HG02610 (cell line): ENCODE data around the gene MCC.

Source experiments
- ATAC-seq: cut with Tn5 transposase; IDR thresholded peaks from one replicate; pipeline ENCODE4 v1.9.1; 2021; ENCODE audit warnings: mild to moderate bottlenecking, moderate library complexity; ENCODE audit not compliant: unreplicated experiment

Gene MCC

DNA sequence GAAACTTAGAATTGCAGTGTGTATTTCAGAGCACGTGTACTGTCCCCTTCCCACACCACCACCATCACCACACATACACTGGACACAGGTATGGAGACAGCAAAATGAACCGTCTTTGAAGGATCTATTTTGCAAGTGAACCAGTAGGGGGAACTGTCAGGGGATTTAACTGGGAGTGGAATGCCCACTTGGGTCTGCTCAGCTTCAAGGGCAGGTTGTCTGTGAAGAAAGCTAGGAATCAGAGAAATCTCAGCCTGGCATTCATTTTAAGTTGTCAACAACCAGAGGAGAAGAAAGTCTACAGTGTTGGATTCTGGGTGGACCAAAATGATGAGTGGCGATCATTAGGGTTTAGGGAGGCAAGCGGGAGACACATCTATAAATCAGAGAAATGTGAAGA is 364.6 kb downstream of the MCC start:
- no peak for ATAC-seq

DNA sequence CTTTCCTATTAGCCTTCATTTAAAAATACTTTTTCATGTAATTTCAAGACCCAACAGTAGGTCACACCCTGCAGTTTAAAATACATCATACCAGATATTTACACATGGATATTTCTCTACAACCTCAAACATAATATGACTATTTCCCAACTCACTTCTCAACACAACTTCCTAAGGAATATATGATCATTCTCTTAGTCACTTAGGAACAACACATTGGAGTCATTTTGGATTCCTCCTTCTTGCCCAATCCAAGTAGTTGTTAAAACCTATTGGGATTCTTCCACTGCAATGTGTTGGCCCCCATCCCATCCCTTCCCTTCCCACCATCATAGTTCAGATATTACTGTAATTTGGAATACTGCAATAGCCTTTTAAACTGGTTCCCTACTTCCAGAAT is 366.2 kb downstream of the MCC start:
- ATAC-seq, result no peak

DNA sequence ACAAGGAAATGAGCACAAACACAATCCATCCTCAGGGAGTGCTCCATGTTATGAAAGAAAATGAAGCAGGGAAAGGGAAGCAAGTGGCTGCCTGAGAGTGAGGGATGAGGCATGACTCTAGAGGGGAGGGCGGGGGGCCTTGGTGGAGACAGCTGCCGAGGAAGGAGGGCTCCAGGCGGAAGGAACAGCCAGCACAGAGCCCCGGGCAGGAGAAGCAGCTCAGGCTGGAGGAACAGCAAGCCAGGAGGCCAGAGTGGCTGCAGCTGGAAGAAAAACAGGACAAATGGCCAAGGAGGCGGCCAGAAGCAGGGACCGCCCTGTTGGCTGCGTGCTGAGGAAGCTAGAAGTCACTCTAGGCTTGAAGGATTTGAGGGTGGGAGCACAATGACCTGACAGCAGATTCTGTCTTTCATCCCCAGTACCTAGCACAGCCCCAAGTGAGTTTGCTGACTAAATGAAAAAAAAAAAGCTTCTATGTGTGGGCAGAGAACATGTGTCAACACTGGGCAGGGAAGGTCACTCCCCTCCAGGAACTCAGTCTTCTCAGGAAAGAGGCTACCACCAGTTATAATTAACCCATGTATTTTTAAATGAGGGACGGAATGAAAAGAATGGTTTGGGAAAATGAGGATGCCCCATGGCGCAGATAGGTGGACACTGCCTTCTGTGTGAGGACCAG is 368.9 kb downstream of the MCC start:
- ATAC-seq, result no peak

DNA sequence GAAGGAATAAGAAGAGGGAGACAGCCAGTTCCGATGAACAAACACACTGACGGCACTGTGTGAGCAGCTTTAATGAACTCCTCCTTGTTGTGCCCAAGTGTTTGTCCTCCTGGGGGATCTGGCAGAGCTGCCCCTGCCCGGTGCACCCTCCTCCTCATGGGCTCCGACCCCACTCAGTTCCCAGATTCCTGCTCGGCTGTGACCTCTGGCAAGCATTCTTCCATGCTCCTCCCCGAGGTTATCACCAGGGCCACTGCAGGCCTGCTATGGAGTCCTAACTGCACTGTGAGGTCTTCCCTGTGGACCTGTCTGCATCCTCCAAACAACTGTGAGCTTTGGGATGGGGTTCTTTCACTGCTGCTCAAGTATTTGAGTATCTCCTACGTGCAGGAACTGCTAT is 369.5 kb downstream of the MCC start:
- ATAC-seq, result no peak

DNA sequence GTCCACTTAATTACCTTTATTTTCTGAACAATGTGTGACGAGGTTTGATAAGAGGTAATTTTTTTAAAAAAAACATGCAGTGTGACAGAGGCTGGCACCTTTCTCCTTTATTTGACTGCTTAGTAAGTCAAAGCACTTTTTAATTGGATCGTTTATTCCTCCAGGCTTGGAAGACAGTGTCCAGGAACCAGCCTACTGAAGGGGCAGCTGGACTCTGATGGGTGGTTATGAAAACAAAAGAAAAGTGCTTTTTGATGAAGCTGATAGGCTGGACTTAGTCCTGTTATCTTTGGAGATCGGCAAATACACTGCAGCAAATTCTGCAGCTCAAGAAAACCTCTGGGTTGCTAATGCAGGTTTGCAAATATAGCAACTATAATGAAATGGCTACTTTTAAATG is 370.0 kb downstream of the MCC start:
- ATAC-seq, result no peak

DNA sequence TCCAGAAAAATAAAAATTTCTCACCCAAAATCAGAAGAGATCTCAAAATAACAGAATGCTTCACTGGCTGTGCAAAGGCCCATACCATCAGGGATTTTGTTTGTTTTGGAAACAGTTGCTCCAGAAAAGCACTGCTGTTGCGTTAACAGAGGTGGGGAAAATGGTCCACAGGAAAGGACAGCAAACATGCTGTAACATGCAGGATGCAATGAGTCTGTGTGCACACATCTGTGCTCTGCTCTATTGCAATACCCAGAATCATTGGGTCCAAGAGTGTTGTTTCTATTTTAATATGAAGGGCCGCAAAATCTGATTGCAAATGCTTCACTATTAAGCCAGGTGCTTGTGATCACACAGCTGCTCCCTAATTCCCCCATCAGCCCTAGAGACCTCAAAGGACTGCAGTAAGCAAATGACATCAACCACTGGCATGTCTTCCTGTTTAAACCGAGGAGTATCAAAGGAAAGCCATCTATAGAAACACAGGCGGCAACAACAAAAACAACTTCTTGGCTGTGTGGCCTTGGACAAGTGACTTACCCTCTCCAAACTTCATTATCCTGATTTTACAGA is 370.6 kb downstream of the MCC start:
- ATAC-seq, result no peak

DNA sequence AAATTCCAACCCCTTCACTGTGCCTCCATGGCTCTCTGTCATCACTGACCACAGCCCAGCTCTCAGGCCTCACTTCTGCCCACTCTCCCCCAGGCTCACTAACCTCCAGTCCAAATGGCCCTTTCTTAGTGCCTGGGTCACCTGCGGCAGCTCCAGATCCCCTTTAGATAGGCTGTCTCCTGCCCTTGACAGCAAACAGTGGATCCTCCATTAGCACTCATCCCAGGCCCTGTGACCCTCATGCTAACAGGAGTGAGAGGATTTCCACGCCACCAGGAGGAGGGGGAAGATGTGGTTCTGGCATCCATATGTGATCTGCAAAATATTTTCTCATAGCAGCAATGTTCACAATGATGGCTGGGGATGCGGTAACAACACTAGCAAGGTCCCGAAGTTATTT is 372.3 kb downstream of the MCC start:
- no peak for ATAC-seq

DNA sequence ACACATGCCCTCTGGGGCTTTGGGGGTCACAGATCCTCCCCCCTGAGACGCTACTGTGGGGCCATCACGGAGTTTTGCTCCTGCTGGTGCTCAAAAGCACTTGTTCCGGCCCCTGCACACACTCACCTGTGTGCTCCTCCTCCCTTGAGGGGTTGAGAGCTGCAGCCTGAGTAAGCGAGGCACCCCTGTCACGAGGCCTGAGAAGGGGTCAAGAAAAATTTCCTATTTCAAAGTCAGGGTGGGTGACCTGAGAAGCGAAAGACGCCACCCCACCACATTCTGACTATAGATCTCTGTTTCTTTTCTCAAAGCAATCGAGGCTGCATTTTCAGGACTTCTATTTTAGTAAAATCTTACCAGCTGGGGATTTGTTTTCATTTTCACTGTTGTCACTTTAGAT is 373.2 kb downstream of the MCC start:
- ATAC-seq, result no peak

DNA sequence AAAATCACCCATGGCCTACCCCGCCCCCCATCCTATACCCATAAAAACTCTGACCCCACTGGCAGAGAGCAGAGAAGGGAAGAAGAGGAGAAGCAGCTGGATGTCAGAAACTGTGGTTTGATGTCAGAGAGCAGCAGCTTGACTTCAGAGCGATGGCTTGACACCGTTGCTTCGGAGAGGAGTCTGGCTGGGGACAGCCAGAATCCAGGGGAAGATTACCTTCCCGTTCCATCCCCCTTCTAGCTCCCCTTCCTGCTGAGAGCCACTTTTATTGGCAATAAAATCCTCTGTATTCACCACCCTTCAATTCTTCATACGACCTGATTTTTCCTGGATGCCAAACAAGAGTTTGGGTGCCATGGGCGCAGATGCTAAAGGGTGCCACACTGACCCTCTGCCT is 373.7 kb downstream of the MCC start:
- ATAC-seq, result no peak

DNA sequence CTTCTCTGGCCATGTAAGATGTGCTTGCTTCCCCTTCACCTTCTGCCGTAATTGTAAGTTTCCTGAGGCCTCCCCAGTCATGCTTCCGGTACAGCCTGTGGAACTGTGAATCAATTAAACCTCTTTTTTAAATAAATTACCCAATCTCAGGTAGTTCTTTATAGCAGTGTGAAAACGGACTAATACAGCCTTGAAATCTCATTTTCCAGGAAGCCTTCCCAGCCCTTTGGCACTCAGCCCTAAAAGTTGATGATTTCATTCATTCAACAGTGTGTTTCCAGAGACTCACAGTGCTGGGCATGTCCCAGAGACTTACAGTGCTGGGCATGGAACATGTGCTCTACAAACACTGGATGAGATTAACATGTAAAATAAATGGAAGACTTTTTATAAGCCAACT is 375.8 kb downstream of the MCC start:
- ATAC-seq, result no peak

DNA sequence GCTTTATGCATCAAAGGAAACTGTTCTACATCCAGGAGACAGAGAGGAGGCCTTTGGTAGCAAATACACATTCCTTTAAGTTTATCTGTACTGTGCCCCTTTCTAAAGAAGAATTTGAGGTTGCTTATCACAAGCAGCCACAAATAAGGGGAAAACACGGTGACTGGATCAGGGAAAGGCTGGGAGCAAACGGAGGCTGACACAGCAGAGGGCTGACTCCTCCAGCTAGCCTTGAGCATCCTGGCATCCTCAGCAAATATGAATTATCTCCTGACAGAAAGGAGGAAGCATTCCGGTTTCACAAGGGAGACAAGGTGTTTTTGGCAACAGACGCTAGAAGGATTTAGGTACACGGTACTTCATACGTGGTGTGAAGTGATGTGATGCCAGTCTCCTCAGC is 378.1 kb downstream of the MCC start:
- no peak for ATAC-seq

DNA sequence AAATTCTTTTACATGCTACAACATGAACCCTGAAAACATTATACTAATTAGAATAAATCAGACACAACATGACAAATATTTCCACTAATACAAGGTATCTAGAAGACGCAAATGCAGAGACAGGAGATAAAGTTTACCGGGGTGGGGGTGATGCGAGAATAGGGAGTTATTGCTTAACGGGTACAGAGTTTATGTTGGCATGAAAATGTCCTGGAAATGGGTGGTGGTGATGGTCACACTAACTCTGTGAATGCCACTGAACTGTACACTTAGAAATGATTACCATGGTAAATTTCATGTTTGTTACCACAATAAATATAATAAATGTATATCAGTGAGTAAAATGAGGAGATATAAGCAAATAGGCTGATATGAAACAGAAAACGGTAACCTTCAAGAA is 378.9 kb downstream of the MCC start:
- no peak for ATAC-seq

DNA sequence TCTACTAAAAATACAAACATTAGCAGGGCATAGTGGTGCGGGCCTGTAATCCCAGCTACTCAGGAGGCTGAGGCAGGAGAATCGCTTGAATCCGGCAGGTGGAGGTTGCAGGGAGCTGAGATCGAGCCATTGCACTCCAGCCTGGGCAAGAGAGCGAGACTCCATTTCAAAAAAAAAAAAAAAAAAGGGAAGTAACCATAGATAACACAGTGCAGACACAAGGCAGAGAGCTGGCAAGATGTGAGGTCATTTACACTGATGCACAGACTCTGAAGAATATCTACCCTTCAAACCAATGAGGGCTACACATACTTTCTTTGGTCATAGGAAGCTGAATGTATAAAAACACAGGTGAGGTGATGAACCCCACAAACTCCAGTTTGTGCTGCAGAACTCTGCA is 379.8 kb downstream of the MCC start:
- no peak for ATAC-seq

DNA sequence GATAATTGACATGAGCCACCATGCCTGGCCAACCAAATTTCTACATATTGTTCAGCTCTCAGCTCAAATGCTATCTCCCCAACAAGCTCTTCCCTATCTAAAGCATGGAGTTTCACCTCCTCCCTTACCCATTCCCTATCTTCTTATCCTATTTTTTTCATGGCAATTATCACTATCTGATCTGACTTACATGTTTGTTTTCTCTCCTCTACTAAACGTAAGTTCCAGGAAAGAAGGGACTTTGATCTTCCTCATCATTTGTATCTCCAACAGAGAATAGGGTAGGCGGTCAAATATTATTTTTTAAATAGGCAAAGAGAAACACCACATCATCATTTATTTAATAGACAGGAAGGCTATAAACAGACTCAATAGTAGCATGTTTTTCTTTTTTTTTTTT is 381.4 kb downstream of the MCC start:
- no peak for ATAC-seq

DNA sequence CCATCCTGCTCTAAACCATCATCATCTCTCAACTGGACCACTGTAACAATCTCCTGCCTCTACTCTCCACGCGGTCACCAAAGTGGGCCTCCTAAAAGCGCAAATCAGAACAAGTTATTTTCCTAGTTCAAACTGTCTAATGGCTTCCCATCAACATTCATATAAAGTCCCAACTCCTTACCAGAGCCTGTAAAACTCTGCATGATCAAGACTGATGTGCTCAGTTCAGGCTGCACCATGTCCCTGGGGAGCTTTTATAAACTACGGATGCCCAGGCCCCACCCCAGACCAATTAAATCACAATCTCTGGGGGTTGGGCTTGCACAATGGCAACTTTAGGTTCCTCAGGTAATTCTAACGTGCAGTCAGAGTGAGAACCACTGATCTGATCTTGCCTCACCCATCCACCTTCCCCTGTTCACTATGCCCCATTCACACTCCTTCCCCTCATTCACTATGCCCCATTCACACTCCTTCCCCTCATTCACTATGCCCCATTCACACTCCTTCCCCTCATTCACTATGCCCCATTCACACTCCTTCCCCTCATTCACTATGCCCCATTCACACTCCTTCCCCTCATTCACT is 382.5 kb downstream of the MCC start:
- no peak for ATAC-seq

DNA sequence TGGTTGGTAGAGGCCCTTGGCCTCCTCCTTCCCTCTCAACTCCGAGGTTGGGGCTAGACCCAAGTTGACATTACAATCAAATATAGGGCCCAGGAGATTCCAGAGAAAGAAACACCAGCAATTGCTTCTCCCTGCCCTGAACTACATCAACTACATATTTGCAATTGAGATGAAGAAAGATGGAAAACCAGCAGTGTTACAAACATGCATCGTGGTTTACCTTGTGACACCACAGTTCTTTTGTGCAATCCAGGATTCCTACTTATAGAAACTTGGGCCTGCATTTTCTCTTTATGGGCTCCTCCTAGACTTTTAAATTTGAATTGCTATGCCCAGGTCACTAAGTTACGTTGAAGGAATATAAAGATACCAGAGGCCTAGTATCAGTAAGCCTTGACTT is 384.9 kb downstream of the MCC start:
- ATAC-seq, result no peak

DNA sequence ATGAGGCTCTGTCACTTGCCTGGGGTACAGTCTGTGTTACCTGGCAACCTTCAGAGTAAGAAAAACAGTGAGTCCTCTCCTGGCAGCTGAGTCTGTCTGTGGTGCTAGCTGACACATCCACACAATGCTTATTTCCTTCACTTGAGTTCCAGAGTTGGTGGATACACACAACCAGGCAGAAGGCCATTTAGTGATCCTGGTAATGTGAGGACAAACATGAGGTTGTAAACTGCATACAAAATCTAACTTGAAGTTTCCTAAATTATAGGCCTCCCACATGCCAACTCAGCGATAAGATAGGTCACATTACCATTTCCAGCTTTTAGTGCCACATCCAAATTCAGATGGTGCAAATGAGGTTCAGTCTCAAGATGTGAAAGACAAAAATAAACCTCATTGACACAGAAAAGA is 386.1 kb downstream of the MCC start:
- no peak for ATAC-seq

DNA sequence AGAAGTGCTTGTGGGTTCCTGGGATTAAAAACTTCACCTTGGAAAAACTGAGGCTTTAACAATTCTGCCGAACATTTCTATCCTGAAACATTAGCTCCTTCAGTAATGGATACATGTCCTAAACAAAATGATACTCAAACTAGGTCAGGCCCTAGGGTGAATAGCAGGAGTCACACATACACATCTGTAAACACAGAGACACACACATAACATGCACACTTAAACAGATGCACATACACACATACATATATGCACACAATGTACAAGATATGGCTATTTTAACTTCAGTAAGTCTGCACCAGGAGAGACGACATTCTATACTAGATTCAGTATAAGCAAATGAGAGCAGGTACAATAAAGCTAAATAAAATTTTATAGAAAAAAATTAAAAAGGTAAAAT is 387.3 kb downstream of the MCC start:
- no peak for ATAC-seq

DNA sequence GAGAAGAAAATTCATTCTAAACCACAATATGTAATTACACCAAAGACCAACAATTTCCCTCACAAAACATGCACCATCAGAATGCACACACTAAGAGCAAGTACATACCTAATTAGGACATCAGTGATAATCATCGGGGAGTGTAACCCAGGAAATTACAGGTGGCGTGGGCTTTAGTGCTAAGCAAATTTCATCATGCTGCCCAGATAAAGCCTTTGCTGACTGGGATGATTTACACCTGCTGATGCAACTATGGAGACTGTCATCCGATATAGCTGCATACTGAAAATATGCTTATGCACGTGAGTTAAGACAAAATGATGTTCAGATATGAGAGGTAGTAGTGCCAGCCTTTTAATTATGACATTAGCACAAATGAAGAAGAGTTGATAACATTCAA is 388.4 kb downstream of the MCC start:
- ATAC-seq, result no peak

DNA sequence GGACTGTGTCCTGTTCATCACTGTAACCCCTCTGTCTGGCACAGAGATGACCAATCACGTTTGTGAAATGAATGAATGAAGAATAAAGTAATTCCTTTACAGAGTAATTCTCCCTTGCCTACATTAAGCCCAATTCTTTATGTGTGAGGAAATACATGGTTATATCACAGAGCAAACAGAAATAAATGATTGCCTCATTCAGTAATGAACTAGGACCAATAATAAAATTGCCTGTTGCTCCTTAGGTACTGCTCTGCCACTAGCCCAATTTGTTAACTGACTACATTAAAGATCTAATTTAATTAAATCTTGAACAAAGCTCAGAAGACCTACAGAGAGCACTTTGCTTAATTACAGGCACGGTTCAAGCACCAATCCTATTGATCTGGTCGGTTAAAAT is 389.9 kb downstream of the MCC start:
- no peak for ATAC-seq

DNA sequence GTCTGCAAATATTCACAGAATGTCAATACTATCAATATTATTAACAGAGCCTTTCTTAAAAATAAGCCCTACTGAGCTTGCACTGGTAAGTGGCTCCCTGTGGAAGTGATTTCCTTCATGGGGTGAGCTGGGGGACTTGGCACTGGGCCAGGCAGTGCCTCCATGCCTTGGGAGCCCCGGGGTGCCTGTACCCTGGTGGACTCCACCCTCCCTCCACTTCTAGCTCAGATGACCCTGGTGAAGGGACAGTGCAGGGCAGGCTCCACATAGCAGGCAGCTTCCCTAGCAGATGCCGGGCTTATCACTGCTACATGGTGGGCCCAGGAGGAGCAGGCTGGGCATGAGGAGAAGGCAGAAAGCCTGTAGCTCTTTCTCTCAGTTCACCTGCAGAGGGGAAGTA is 392.4 kb downstream of the MCC start:
- no peak for ATAC-seq

DNA sequence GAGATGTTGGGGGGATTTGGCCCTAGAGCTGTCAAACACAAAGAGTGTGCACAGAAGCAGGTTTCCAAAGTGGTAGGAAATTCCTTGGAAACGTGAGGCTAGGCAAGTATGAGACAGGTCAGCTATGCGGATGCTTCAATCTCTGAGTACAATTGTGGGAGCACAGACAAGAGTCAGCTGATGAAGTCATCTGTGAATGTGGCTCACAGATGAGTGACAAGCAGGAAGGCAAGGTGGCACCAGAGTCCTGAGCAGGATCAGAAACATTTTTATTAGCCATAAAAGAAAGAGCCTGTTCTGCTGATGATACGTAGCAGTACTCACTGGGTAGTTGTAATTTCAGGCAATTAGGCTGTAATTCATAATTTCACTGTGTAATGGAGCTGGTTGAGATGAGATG is 394.7 kb downstream of the MCC start:
- ATAC-seq, result no peak

DNA sequence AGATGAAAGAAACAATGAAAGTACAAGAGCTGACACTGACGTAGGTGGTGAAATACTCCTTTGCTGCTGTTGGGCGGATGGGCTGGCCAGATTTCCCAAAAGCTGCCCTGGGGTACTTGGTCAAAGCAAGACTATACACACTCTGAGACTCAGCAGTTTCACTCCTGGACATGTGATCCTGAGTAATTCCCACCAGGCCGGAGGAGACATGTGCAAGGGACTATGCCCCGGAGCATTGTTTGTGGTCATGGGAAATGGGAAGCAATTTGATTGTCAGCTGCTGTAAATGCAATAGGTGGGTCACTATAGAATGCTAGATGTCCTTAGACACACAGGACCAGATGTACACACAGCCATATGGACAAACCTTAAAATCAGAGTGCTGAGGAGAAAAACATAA is 395.6 kb downstream of the MCC start:
- no peak for ATAC-seq
